ENCODE results near the gene HSPB1. TPM values are rescaled to one million over a fixed set of nuclear protein-coding genes. Genes with fewer than 3 reads are reported as not detected.
A peak's percentile ranks its signal among the peaks of the same experiment; 100 is the strongest.
"Not testable (repeated sequence)": the region's sequence is repeated elsewhere in the genome, so short reads cannot be mapped to it uniquely, and the experiment has no call there.

The HSPB1 gene
- total RNA-seq, 4 donors from 2014 or later = 178 to 353 (median 267) TPM

- ATAC-seq (ENCODE audit: low FRiP score) (peak; percentile 4), DNase-seq (ENCODE audit: low spot score) (no peak)
- no peak for TF ChIP-seq CTCF (IDR thresholded peaks at IDR 0.05)
Observed at GRCh38 chr7:76281706-76282343, 20.6 kb upstream of the HSPB1 start.

GRCh38 chr7:76282344-76283253 is 19.9 kb upstream of the HSPB1 start:
- no peak for TF ChIP-seq CTCF (IDR thresholded peaks at IDR 0.05)
- DNase-seq (ENCODE audit: low spot score) (no peak), ATAC-seq (ENCODE audit: low FRiP score) (peak; percentile 67)

DNA sequence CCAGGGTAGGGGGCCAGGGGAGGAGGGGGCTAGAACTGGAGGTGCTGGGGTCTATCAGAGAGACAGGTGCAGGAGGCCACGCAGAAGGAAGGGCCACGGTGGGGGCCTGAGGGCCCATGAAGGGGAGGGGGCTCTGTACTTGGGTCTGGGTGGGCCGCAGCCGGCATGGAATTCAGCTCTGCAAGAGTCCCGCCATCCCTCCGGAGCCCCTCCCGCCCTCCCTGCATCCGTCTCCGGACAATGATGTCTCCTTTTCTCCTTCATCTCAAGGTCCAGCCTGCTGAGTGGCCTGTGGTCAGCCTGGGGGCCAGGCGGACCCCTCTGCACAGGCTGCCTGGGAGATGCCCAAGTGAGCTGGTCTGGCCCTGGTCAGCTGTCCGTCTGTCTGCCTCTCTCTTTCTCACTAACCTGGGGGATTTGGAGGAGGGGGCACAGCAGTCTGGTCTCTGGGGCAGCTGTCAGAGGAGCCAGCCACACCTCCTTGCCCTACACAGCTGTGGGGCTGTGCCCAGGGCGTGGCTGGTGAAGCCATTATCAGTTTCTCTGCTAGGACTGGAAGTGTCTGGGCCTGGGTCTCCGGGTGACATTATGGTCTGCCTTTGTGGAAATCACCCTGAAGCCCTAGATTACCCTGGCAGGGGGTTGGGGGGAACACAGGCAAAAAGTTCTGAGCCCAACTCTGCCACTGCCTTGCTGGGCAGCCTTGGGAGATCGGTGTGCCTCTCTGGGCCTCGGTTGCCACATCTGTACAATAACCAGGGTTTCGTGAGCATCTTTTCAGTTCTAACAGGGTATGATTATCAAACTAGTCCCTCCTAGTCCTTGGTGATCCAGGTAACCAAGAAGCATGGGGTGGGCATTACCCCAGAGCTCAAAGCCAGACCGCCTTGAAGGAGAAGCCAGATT is 19.0 kb upstream of the HSPB1 start:
- ATAC-seq (ENCODE audit: low FRiP score) (no peak), DNase-seq (ENCODE audit: low spot score) (no peak)
- no peak for TF ChIP-seq CTCF (IDR thresholded peaks at IDR 0.05)

DNA sequence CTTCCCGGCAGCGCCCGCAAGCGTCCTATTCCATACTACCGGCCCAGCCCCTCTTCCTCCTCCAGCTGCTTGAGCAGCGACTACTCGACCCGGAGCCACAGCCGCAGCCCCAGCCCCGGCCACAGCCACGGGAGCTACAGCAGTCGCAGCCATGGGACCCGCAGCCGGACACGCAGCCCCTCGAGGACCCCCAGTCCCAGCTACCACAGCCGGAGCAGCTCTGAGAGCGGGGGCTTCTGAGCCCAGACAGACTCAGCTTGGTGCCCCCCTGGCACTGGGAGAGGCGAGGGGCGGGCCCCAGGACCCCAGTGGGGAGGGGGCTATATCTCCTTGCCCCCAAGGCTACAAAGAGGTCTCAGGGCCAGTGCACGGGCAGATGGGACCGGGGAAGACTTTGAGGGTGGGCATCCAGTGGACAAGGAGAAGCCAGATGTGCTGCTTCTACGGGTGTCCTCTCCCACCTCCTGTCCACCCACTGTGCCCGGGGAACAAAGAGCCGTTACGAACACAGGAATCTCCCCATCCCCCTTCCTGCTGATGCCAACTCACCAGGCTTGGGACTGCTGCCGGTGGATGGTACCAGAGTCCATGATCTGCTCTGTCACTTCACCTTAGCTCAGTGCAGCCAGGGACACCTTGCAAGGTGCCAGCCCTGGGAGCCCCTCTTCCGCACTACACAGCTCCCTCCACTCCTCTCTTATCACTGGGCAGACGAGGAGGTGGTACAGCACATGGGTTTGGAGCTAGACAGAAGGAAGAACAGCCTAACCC is 16.7 kb upstream of the HSPB1 start:
- TF ChIP-seq CTCF (IDR thresholded peaks at IDR 0.05) = no peak
- ATAC-seq (ENCODE audit: low FRiP score) (no peak), DNase-seq (ENCODE audit: low spot score) (no peak)

DNA sequence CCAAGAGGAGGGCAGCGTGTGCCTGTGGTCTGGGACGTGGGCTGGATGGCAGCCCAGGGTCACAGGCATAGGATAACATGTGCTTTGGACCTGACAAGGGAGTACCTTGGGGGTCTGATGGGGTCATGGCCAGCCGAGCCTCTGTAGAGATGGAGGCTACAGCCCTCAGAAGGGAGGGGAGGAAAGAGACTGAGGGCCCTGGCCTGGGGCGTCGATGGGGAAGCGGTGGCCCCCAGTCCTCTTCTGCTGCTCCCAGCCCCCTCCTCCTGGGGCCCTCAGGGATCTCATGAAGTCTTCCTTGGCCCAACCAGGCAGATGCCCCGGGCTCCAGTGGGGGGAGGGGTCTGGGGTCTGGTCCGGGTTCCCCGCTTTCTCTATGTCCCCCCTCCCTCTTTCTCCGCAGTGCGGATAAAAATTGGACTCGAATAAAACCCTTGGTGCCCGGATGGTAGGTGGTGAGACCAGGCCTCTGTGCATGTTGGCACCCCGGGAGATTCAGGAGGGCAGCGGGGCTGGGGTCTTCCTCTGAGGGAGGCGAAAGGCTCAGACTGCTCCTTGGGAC is 15.6 kb upstream of the HSPB1 start:
- no peak for ATAC-seq (ENCODE audit: low FRiP score)
- TF ChIP-seq CTCF (IDR thresholded peaks at IDR 0.05) = no peak
- no peak for DNase-seq (ENCODE audit: low spot score)

DNA sequence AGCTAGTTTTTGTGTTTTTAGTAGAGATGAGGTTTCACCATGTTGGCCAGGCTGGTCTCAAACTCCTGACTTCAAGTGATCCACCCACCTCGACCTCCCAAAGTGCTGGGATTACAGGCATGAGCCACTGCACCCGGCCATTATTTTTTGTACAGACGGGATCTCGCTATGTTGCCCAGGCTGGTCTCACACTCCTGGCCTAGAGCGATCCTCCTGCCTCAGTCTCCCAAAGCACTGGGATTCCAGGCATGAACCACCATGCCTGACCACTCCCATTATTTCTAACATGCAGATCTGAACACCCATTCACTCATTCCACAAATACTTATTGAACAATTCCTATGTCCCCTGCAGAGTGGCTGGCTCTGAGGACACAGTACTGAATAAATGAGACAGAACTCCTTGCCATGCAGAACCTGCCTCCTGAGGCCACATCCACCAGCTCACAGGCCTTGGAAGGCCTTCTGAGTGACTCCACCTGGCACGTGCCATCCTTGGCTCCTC is 11.6 kb upstream of the HSPB1 start:
- not testable (repeated sequence) for DNase-seq (ENCODE audit: low spot score); ATAC-seq (ENCODE audit: low FRiP score)

Measured in omental fat pad (tissue), 4 donors.